ENCODE data around the gene PI4KA. TPM values are rescaled to one million over a fixed set of nuclear protein-coding genes. Genes with fewer than 3 reads are reported as not detected.

PI4KA gene
- polyA plus RNA-seq, 1 of the 3 experiments (the other 2 are of a cell fraction), result 30.0 TPM

- Histone ChIP-seq H3K9ac (no peak overlapping the region), H3K27me3 (ENCODE audit: insufficient read depth) (no peaks in the 10 kb centered on the region), H3K4me3 (ENCODE audit: low read depth in 2 of 2, low read length in 1 of 2) (no peak overlapping the region), H3K36me3 (replicated peaks in 1 of 2; ENCODE audit: control insufficient read depth in 1 of 2, insufficient read depth in 2 of 2, low read length in 1 of 2) (peaks cover 2 to 37% of the 10 kb centered on the region in 2 experiments), H2AFZ (ENCODE audit: low read depth) (no peak overlapping the region), H3K9me2 (no peaks in the 10 kb centered on the region), H3F3A (replicated peaks; ENCODE audit: insufficient read depth) (no peaks in the 10 kb centered on the region), H3K9me3 (no peaks in the 10 kb centered on the region), H3K79me2 (ENCODE audit: insufficient read depth) (no peaks in the 10 kb centered on the region), H3K4me1 (ENCODE audit: control insufficient read depth in 1 of 2, insufficient read depth in 2 of 2, low read depth in 1 of 2, low read length in 1 of 2) (no peaks in the 10 kb centered on the region), H4K20me1 (ENCODE audit: insufficient read depth) (0 out of 2 replicates have a peak, but pooled peaks cover 5% of the 10 kb centered on the region), H3K4me2 (no peak overlapping the region), H3K27ac (ENCODE audit: low read depth in 2 of 2, low read length in 1 of 2) (no peak overlapping the region)
- WGBS (ENCODE audit: low lambda C conversion rate), result 95% methylated on average over 5 of the region's 5 CpGs
- TF ChIP-seq RFX5 (IDR thresholded peaks at IDR 0.05; ENCODE audit: low read length), result no peak
- TF ChIP-seq USF1 (IDR thresholded peaks at IDR 0.05; ENCODE audit: borderline replicate concordance, low read depth), result no peak
- CTCF ChIA-PET, result interaction anchor here (1.0 kb wide), 1 partner anchor 30 kb away, joined by 3 read pairs; no protein-coding TSS in a partner anchor
- POLR2A ChIA-PET, result no interaction called here
- no peak for DNase-seq
Measured at GRCh38 chr22:20788627-20789344, 69.8 kb downstream of the PI4KA start.

GRCh38 chr22:20787746-20788626, 70.6 kb downstream of the PI4KA start:
- CTCF ChIA-PET, result no interaction called here
- Histone ChIP-seq H3K4me2 (no peak overlapping the region), H3K79me2 (ENCODE audit: insufficient read depth) (no peaks in the 10 kb centered on the region), H3K9me3 (no peaks in the 10 kb centered on the region), H4K20me1 (ENCODE audit: insufficient read depth) (0 out of 2 replicates have a peak, but pooled peaks cover 5% of the 10 kb centered on the region), H3K9me2 (no peaks in the 10 kb centered on the region), H3K27me3 (ENCODE audit: insufficient read depth) (no peaks in the 10 kb centered on the region), H3K4me1 (ENCODE audit: control insufficient read depth in 1 of 2, insufficient read depth in 2 of 2, low read depth in 1 of 2, low read length in 1 of 2) (no peaks in the 10 kb centered on the region), H2AFZ (ENCODE audit: low read depth) (no peak overlapping the region), H3K9ac (no peak overlapping the region), H3K36me3 (replicated peaks in 1 of 2; ENCODE audit: control insufficient read depth in 1 of 2, insufficient read depth in 2 of 2, low read length in 1 of 2) (peaks cover 2 to 36% of the 10 kb centered on the region in 2 experiments), H3F3A (replicated peaks; ENCODE audit: insufficient read depth) (no peaks in the 10 kb centered on the region), H3K4me3 (ENCODE audit: low read depth in 2 of 2, low read length in 1 of 2) (no peak overlapping the region), H3K27ac (ENCODE audit: low read depth in 2 of 2, low read length in 1 of 2) (no peak overlapping the region)
- WGBS (ENCODE audit: low lambda C conversion rate), result 90% methylated on average over 3 of the region's 4 CpGs
- DNase-seq, result no peak
- POLR2A ChIA-PET, result no interaction called here
- TF ChIP-seq CHD2 (IDR thresholded peaks at IDR 0.05; ENCODE audit: low read length, partially characterized antibody), result no peak

GRCh38 chr22:20787223-20787622, 71.4 kb downstream of the PI4KA start:
- 100% methylated on average over 4 of the region's 4 CpGs for WGBS (ENCODE audit: low lambda C conversion rate)
- Histone ChIP-seq H3K4me1 (ENCODE audit: control insufficient read depth in 1 of 2, insufficient read depth in 2 of 2, low read depth in 1 of 2, low read length in 1 of 2) (no peaks in the 10 kb centered on the region), H3K4me3 (ENCODE audit: low read depth in 2 of 2, low read length in 1 of 2) (no peak overlapping the region)
- no peak for TF ChIP-seq MEF2A (IDR thresholded peaks at IDR 0.05; ENCODE audit: borderline replicate concordance, low read depth)
- no peak for TF ChIP-seq FOXJ3 (CRISPR knock-in tag; IDR thresholded peaks at IDR 0.05)
- TF ChIP-seq USF2 (IDR thresholded peaks at IDR 0.05; ENCODE audit: borderline replicate concordance, low read depth, low read length), result no peak
- no peak for TF ChIP-seq GATA2 (CRISPR knock-in tag; IDR thresholded peaks at IDR 0.05)
- TF ChIP-seq ELF1 (IDR thresholded peaks at IDR 0.05), result no peak
- TF ChIP-seq REST (IDR thresholded peaks at IDR 0.05; ENCODE audit: low read depth, low read length), result no peak
- no peak for TF ChIP-seq USF1 (IDR thresholded peaks at IDR 0.05; ENCODE audit: borderline replicate concordance, low read depth)
- TF ChIP-seq IRF3 (IDR thresholded peaks at IDR 0.05; ENCODE audit: low read depth, low read length), result no peak

More at GRCh38 chr22:20787223-20787622, 71.4 kb downstream of the PI4KA start:
- peaks cover 4 to 28% of the 10 kb centered on the region in 2 experiments for H3K36me3 ChIP-seq (replicated peaks in 1 of 2; ENCODE audit: control insufficient read depth in 1 of 2, insufficient read depth in 2 of 2, low read length in 1 of 2)
- H3K27ac ChIP-seq (ENCODE audit: low read depth in 2 of 2, low read length in 1 of 2), result no peak overlapping the region
- H3K27me3 ChIP-seq (ENCODE audit: insufficient read depth), result no peaks in the 10 kb centered on the region
- H3K9me2 ChIP-seq, result no peaks in the 10 kb centered on the region
- no peak overlapping the region for H3K9ac ChIP-seq
- no peaks in the 10 kb centered on the region for H3K9me3 ChIP-seq
- no peak overlapping the region for H2AFZ ChIP-seq (ENCODE audit: low read depth)
- no peak for DNase-seq
- ChIA-PET CTCF (interaction anchor here (0.7 kb wide), 1 partner anchor 45 kb away, joined by 3 read pairs; no protein-coding TSS in a partner anchor), POLR2A (no interaction called here)
- no peaks in the 10 kb centered on the region for H3F3A ChIP-seq (replicated peaks; ENCODE audit: insufficient read depth)
- H4K20me1 ChIP-seq (ENCODE audit: insufficient read depth), result 0 out of 2 replicates have a peak, but pooled peaks cover 5% of the 10 kb centered on the region
- H3K4me2 ChIP-seq, result no peak overlapping the region
- H3K79me2 ChIP-seq (ENCODE audit: insufficient read depth), result no peaks in the 10 kb centered on the region

Data from SK-N-SH (cell line).